Trophoblast cell (in vitro differentiated cells and primary cell): Measurements from ENCODE around the gene ATG7.
"Not testable (repeated sequence)": the region's sequence is repeated elsewhere in the genome, so short reads cannot be mapped to it uniquely, and the experiment has no call there.

ENCODE experiments used
- DNase-seq, 2 donors: peaks; one replicate each; pipeline ENCODE4 v3.0.0-alpha.2; 2016
- H2AFZ ChIP-seq: 2 replicates; pipeline ENCODE4 v1.6.1; 2013; ENCODE audit warnings: low read length, moderate library complexity, mild to moderate bottlenecking; ENCODE audit not compliant: insufficient read depth, poor library complexity
- H2AK5ac ChIP-seq: 2 replicates; pipeline ENCODE4 v1.6.1; 2013; ENCODE audit warnings: mild to moderate bottlenecking, low read length
- H2BK120ac ChIP-seq: 2 replicates; pipeline ENCODE4 v1.6.1; 2013; ENCODE audit warnings: low read length, mild to moderate bottlenecking, moderate library complexity; ENCODE audit not compliant: insufficient read depth, poor library complexity
- H2BK12ac ChIP-seq: 2 replicates; pipeline ENCODE4 v1.6.1; 2013; ENCODE audit warnings: mild to moderate bottlenecking, low read length, moderate library complexity
- H2BK5ac ChIP-seq: 2 replicates; pipeline ENCODE4 v1.6.1; 2013; ENCODE audit warnings: low read length, low read depth, moderate library complexity, mild to moderate bottlenecking; ENCODE audit not compliant: poor library complexity
- H3K14ac ChIP-seq: 2 replicates; pipeline ENCODE4 v1.6.1; 2013; ENCODE audit warnings: mild to moderate bottlenecking, low read length
- H3K18ac ChIP-seq: 2 replicates; pipeline ENCODE4 v1.6.1; 2013; ENCODE audit warnings: mild to moderate bottlenecking, low read length
- H3K23ac ChIP-seq: 2 replicates; pipeline ENCODE4 v1.6.1; 2013; ENCODE audit warnings: low read length
- H3K27ac ChIP-seq: 2 replicates; pipeline ENCODE4 v1.5.1; 2013; ENCODE audit warnings: low read depth, mild to moderate bottlenecking, inconsistent platforms, low read length, moderate library complexity
- H3K27me3 ChIP-seq: 2 replicates; pipeline ENCODE4 v1.6.1; 2013; ENCODE audit warnings: inconsistent platforms, mild to moderate bottlenecking, low read length, moderate library complexity; ENCODE audit not compliant: insufficient read depth
- H3K36me3 ChIP-seq, 2 experiments: 1 replicate in 1 of 2; 2 replicates in 1 of 2; pipeline ENCODE4 v1.6.1; 2013; ENCODE audit warnings: low read length in 2 of 2, mild to moderate bottlenecking in 2 of 2, moderate library complexity in 1 of 2; ENCODE audit not compliant: insufficient read depth in 2 of 2, control insufficient read depth in 1 of 2
- H3K4ac ChIP-seq: 2 replicates; pipeline ENCODE4 v1.6.1; 2013; ENCODE audit warnings: low read depth, mild to moderate bottlenecking, low read length, moderate library complexity
- H3K4me1 ChIP-seq, 2 experiments: 1 replicate in 1 of 2; 2 replicates in 1 of 2; pipeline ENCODE4 v1.6.1; 2013; ENCODE audit warnings: low read length in 2 of 2, mild to moderate bottlenecking in 2 of 2, moderate library complexity in 1 of 2; ENCODE audit not compliant: insufficient read depth in 2 of 2, control insufficient read depth in 1 of 2
- H3K4me2 ChIP-seq: 2 replicates; pipeline ENCODE4 v1.6.1; 2013; ENCODE audit warnings: inconsistent platforms, mild to moderate bottlenecking, low read length, moderate library complexity
- H3K4me3 ChIP-seq: 2 replicates; pipeline ENCODE4 v1.5.1; 2013; ENCODE audit warnings: mild to moderate bottlenecking, low read depth, low read length, inconsistent platforms
- H3K79me1 ChIP-seq: one replicate; pipeline ENCODE4 v1.6.1; 2013; ENCODE audit warnings: low read length
- H3K79me2 ChIP-seq: 2 replicates; pipeline ENCODE4 v1.6.1; 2013; ENCODE audit warnings: low read length, mild to moderate bottlenecking; ENCODE audit not compliant: control insufficient read depth, insufficient read depth, poor library complexity
- H3K9ac ChIP-seq: 2 replicates; pipeline ENCODE4 v1.6.1; 2013; ENCODE audit warnings: mild to moderate bottlenecking, low read length
- H3K9me3 ChIP-seq: 2 replicates; pipeline ENCODE4 v1.6.1; 2013; ENCODE audit warnings: low read depth, mild to moderate bottlenecking, control low read depth, inconsistent platforms, low read length; ENCODE audit not compliant: insufficient read depth
- H4K12ac ChIP-seq: 2 replicates; pipeline ENCODE4 v1.6.1; 2013; ENCODE audit warnings: low read depth, mild to moderate bottlenecking, low read length, moderate library complexity
- H4K8ac ChIP-seq: 2 replicates; pipeline ENCODE4 v1.6.1; 2013; ENCODE audit warnings: low read depth, mild to moderate bottlenecking, low read length, moderate library complexity
- H4K91ac ChIP-seq: one replicate; pipeline ENCODE4 v1.6.1; 2013; ENCODE audit warnings: low read depth, mild to moderate bottlenecking, low read length, moderate library complexity
- WGBS: extraction: QIAGEN DNeasy Blood & Tissue Kit; methylation state at CpG from one replicate; pipeline ENCODE4 v1.1.7; 2013; ENCODE audit warnings: missing lambda C conversion rate; ENCODE audit not compliant: insufficient read length, insufficient coverage; ENCODE audit errors: extremely low coverage; 5-methylcytosine and 5-hydroxymethylcytosine counted together

Gene ATG7

GRCh38 chr3:11348877-11349276, 76.7 kb downstream of the ATG7 start:
- not testable (repeated sequence) for H3K18ac ChIP-seq, H3K79me1 ChIP-seq, H4K91ac ChIP-seq, H2AK5ac ChIP-seq, H3K79me2 ChIP-seq, H4K12ac ChIP-seq, H3K27me3 ChIP-seq, H3K27ac ChIP-seq, H3K9me3 ChIP-seq, DNase-seq, H2AFZ ChIP-seq, H2BK120ac ChIP-seq, H3K23ac ChIP-seq, H3K14ac ChIP-seq, H3K4me3 ChIP-seq, H2BK12ac ChIP-seq, H2BK5ac ChIP-seq, H4K8ac ChIP-seq, H3K4ac ChIP-seq, H3K4me1 ChIP-seq, H3K9ac ChIP-seq, H3K4me2 ChIP-seq
- WGBS, result no CpG with 5 or more reads among the region's 6 CpGs
- peaks cover 4 to 14% of the 10 kb centered on the region in 2 experiments for H3K36me3 ChIP-seq

- Histone ChIP-seq H2BK5ac (no peak overlapping the region), H3K4ac (no peak overlapping the region), H4K91ac (no peak overlapping the region), H2AFZ (no peak overlapping the region), H3K9me3 (no peaks in the 10 kb centered on the region), H3K4me1 (no peaks in the 10 kb centered on the region), H3K18ac (no peak overlapping the region), H3K27me3 (no peaks in the 10 kb centered on the region), H3K27ac (no peak overlapping the region), H3K23ac (no peak overlapping the region), H3K4me2 (no peak overlapping the region), H2BK120ac (no peak overlapping the region), H3K14ac (no peak overlapping the region), H3K9ac (no peak overlapping the region), H3K79me2 (no peaks in the 10 kb centered on the region), H3K4me3 (no peak overlapping the region), H2AK5ac (no peak overlapping the region), H2BK12ac (no peak overlapping the region), H3K79me1 (no peaks in the 10 kb centered on the region), H4K8ac (no peak overlapping the region), H4K12ac (no peak overlapping the region), H3K36me3 (peaks cover 2 to 14% of the 10 kb centered on the region in 2 experiments)
- WGBS, result 100% methylated on average over 1 of the region's 2 CpGs
- no peak for DNase-seq
These were observed 77.2 kb downstream of the ATG7 start for GRCh38 chr3:11349446-11349845.

- DNase-seq, result no peak
- Histone ChIP-seq H2BK5ac (no peak overlapping the region), H4K91ac (no peak overlapping the region), H3K14ac (no peak overlapping the region), H3K4me1 (no peaks in the 10 kb centered on the region), H3K27ac (no peak overlapping the region), H2BK12ac (no peak overlapping the region), H4K12ac (no peak overlapping the region), H2AFZ (no peak overlapping the region), H2AK5ac (no peak overlapping the region), H3K18ac (no peak overlapping the region), H3K27me3 (no peaks in the 10 kb centered on the region), H3K79me2 (no peaks in the 10 kb centered on the region), H2BK120ac (no peak overlapping the region), H4K8ac (no peak overlapping the region), H3K36me3 (peaks cover 2 to 12% of the 10 kb centered on the region in 2 experiments), H3K9ac (no peak overlapping the region), H3K23ac (no peak overlapping the region), H3K4me2 (no peak overlapping the region), H3K4ac (no peak overlapping the region), H3K4me3 (no peak overlapping the region), H3K9me3 (no peaks in the 10 kb centered on the region), H3K79me1 (no peaks in the 10 kb centered on the region)
- no CpG with 5 or more reads among the region's 2 CpGs for WGBS
These were observed 78.2 kb downstream of the ATG7 start for GRCh38 chr3:11350374-11350773.

- no peak overlapping the region for H2AFZ ChIP-seq
- no peak overlapping the region for H4K8ac ChIP-seq
- H3K18ac ChIP-seq, result no peak overlapping the region
- no peak overlapping the region for H2BK120ac ChIP-seq
- no peak overlapping the region for H4K12ac ChIP-seq
- peaks cover 2 to 12% of the 10 kb centered on the region in 2 experiments for H3K36me3 ChIP-seq
- no peak overlapping the region for H2BK12ac ChIP-seq
- H3K9me3 ChIP-seq, result no peaks in the 10 kb centered on the region
- no peak overlapping the region for H3K27ac ChIP-seq
- H3K4me3 ChIP-seq, result no peak overlapping the region
- H3K9ac ChIP-seq, result no peak overlapping the region
- H3K79me2 ChIP-seq, result no peaks in the 10 kb centered on the region
- DNase-seq, result no peak
- no peak overlapping the region for H3K4me2 ChIP-seq
- no peak overlapping the region for H4K91ac ChIP-seq
- H3K27me3 ChIP-seq, result no peaks in the 10 kb centered on the region
- WGBS, result no CpG with 5 or more reads among the region's 5 CpGs
- no peak overlapping the region for H2BK5ac ChIP-seq
- H3K14ac ChIP-seq, result no peak overlapping the region
- no peak overlapping the region for H3K4ac ChIP-seq
- H2AK5ac ChIP-seq, result no peak overlapping the region
- H3K79me1 ChIP-seq, result no peaks in the 10 kb centered on the region
- no peaks in the 10 kb centered on the region for H3K4me1 ChIP-seq
- no peak overlapping the region for H3K23ac ChIP-seq
These were observed 79.3 kb downstream of the ATG7 start for GRCh38 chr3:11351451-11351850.
